GM23338 (cell line): Measurements from ENCODE around the gene PTH2. TPM values are rescaled to one million over a fixed set of nuclear protein-coding genes. Genes with fewer than 3 reads are reported as not detected.

Source experiments
- ATAC-seq: fragments of 200-7000 bp; cut with Tn5 transposase; 3 replicates; pipeline ENCODE4 v1.9.1; 2020
- DNase-seq: peaks from one replicate; pipeline ENCODE4 v3.0.0-alpha.2; 2015; ENCODE audit warnings: low spot score
- H2AFZ ChIP-seq: fragments of 200-600 bp; sonication (generic); 2 replicates; pipeline ENCODE4 v1.8.0; 2016; ENCODE audit warnings: antibody characterized with exemption, mild to moderate bottlenecking, moderate library complexity
- H3F3A ChIP-seq: fragments of 200-600 bp; sonication (generic); replicated peaks from 2 replicates; pipeline ENCODE4 v1.8.0; 2017; ENCODE audit warnings: antibody characterized with exemption, mixed run types, low read depth
- H3K27ac ChIP-seq: fragments of 200-600 bp; sonication (generic); 2 replicates; pipeline ENCODE4 v1.6.1; 2016; ENCODE audit warnings: low read depth
- H3K27me3 ChIP-seq: fragments of 200-600 bp; sonication (generic); 2 replicates; pipeline ENCODE4 v1.8.0; 2016; ENCODE audit warnings: mild to moderate bottlenecking, mixed run types, moderate library complexity; ENCODE audit not compliant: insufficient read depth
- H3K36me3 ChIP-seq: fragments of 200-600 bp; sonication (generic); 2 replicates; pipeline ENCODE4 v1.8.0; 2016; ENCODE audit warnings: mild to moderate bottlenecking; ENCODE audit not compliant: insufficient read depth
- H3K4me1 ChIP-seq: fragments of 200-600 bp; sonication (generic); 2 replicates; pipeline ENCODE4 v1.8.0; 2016; ENCODE audit warnings: mild to moderate bottlenecking, moderate library complexity; ENCODE audit not compliant: insufficient read depth
- H3K4me2 ChIP-seq: fragments of 200-600 bp; sonication (generic); 2 replicates; pipeline ENCODE4 v1.7.1; 2017; ENCODE audit warnings: mixed run types
- H3K4me3 ChIP-seq: fragments of 200-600 bp; sonication (generic); 2 replicates; pipeline ENCODE4 v1.6.1; 2016; ENCODE audit warnings: mixed run types
- H3K79me2 ChIP-seq: fragments of 200-600 bp; sonication (generic); replicated peaks from 2 replicates; pipeline ENCODE4 v1.8.0; 2017; ENCODE audit warnings: mild to moderate bottlenecking; ENCODE audit not compliant: insufficient read depth
- H3K9me2 ChIP-seq: fragments of 200-600 bp; sonication (generic); 2 replicates; pipeline ENCODE4 v1.8.0; 2017; ENCODE audit not compliant: insufficient read depth
- H4K20me1 ChIP-seq: fragments of 200-600 bp; sonication (generic); replicated peaks from 2 replicates; pipeline ENCODE4 v1.8.0; 2017; ENCODE audit warnings: mild to moderate bottlenecking; ENCODE audit not compliant: insufficient read depth
- H3K27ac Mint-ChIP-seq: 2 replicates; pipeline ENCODE4 v1.8.0; 2020; ENCODE audit warnings: inconsistent platforms, mild to moderate bottlenecking, moderate library complexity, mixed read lengths
- H3K27me3 Mint-ChIP-seq: 3 replicates; pipeline ENCODE4 v1.8.0; 2022; ENCODE audit warnings: low read depth, mild to moderate bottlenecking, moderate library complexity, mixed read lengths, inconsistent platforms; ENCODE audit not compliant: insufficient read depth, poor library complexity
- H3K36me3 Mint-ChIP-seq: 3 replicates; pipeline ENCODE4 v1.8.0; 2021; ENCODE audit warnings: low read depth, mild to moderate bottlenecking, inconsistent platforms, moderate library complexity, mixed read lengths
- H3K4me1 Mint-ChIP-seq: 3 replicates; pipeline ENCODE4 v1.8.0; 2020; ENCODE audit warnings: mild to moderate bottlenecking, inconsistent platforms, mixed read lengths
- H3K4me3 Mint-ChIP-seq: 3 replicates; pipeline ENCODE4 v1.8.0; 2021; ENCODE audit warnings: moderate library complexity, mild to moderate bottlenecking, inconsistent platforms, mixed read lengths
- H3K9me3 Mint-ChIP-seq: 3 replicates; pipeline ENCODE4 v1.8.0; 2020; ENCODE audit warnings: moderate library complexity, mild to moderate bottlenecking, inconsistent platforms, mixed read lengths
- EZH2 ChIP-seq: fragments of 200-600 bp; sonication (generic); IDR thresholded peaks from one replicate; pipeline ENCODE4 v1.8.0; 2017; ENCODE audit warnings: antibody characterized with exemption, mild to moderate bottlenecking, low read depth; ENCODE audit not compliant: unreplicated experiment
- EZH2phosphoT487 ChIP-seq: fragments of 200-600 bp; sonication (generic); IDR thresholded peaks from one replicate; pipeline ENCODE4 v1.8.1; 2018; ENCODE audit warnings: antibody characterized with exemption; ENCODE audit not compliant: unreplicated experiment
- JUNB ChIP-seq: IDR thresholded peaks from one replicate; pipeline ENCODE4 v1.6.1; 2016; ENCODE audit warnings: antibody characterized with exemption; ENCODE audit not compliant: unreplicated experiment
- NANOG ChIP-seq: IDR thresholded peaks from 2 replicates; pipeline ENCODE4 v1.6.1; 2016; ENCODE audit warnings: antibody characterized with exemption, borderline replicate concordance
- POLR2AphosphoS5 ChIP-seq: IDR thresholded peaks from 2 replicates; pipeline ENCODE4 v1.6.1; 2016; ENCODE audit warnings: antibody characterized with exemption, low read depth
- STAT1 ChIP-seq: IDR thresholded peaks from one replicate; pipeline ENCODE4 v1.6.1; 2016; ENCODE audit warnings: antibody characterized with exemption; ENCODE audit not compliant: unreplicated experiment
- ZNF331 ChIP-seq: fragments of 250-450 bp; sonication (Bioruptor Pico); IDR thresholded peaks from 2 replicates; pipeline ENCODE4 v1.5.0; 2020; ENCODE audit warnings: low read depth, mild to moderate bottlenecking, moderate library complexity
- polyA plus RNA-seq: library from polyadenylated mRNA; unstranded; fragments of >200 nt; fragmentation: Nextera tagmentation; extraction: Ambion mirVana; gene quantifications from 2 replicates; pipeline ENCODE4 v1.2.1, GENCODE V29; 2016
- total RNA-seq: library from RNA; depleted of rRNA; stranded (reverse); fragments of >200 nt; shearing (Covaris generic); gene quantifications from 2 replicates; pipeline ENCODE4 v1.2.3, GENCODE V29; 2014
- TF ChIP-seq, protein P1 (sequence below): IDR thresholded peaks from 2 replicates; pipeline ENCODE4 v1.6.1; 2016; ENCODE audit warnings: antibody characterized with exemption
- TF ChIP-seq, protein P2 (sequence below), 2 experiments: fragments of 200-600 bp in 1 of 2; sonication (generic) in 1 of 2; conservative IDR thresholded peaks; 2 replicates each; pipeline versions ENCODE4 v1.5.1 to v1.6.1; 2016 to 2017; ENCODE audit warnings: antibody characterized with exemption in 2 of 2, low read depth in 2 of 2, mild to moderate bottlenecking in 2 of 2, moderate library complexity in 1 of 2
- TF ChIP-seq, protein P3 (sequence below): IDR thresholded peaks from one replicate; pipeline ENCODE4 v1.6.1; 2018; ENCODE audit warnings: antibody characterized with exemption; ENCODE audit not compliant: unreplicated experiment

PTH2 gene
- total and polyA plus RNA-seq, 2 experiments from 2014 or later = 1.6 TPM; not detected in 1

DNA sequence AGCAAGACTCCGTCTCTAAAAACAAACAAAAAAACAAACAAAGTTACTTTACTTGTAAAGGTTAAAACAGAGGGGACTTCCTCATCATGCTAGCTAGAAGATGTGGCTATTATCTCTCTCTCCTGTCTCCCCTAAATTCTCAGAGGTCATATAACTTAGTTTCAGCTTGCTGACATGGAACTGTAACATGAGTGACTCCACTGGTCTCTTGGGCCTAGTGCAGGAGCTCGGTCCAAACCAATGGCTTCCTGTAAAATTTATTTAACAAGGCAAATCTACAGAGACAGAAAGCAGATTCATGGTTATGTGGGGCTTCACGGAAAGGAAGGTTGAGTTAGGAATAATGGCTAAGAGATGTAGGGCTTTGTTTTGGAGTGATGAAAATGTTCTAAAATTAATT, 44.7 kb downstream of the PTH2 start (continued):
- TF ChIP-seq, protein P1, sequence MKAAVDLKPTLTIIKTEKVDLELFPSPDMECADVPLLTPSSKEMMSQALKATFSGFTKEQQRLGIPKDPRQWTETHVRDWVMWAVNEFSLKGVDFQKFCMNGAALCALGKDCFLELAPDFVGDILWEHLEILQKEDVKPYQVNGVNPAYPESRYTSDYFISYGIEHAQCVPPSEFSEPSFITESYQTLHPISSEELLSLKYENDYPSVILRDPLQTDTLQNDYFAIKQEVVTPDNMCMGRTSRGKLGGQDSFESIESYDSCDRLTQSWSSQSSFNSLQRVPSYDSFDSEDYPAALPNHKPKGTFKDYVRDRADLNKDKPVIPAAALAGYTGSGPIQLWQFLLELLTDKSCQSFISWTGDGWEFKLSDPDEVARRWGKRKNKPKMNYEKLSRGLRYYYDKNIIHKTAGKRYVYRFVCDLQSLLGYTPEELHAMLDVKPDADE = no peak
- TF ChIP-seq POLR2AphosphoS5 = no peak
- TF ChIP-seq EZH2phosphoT487 = no peak

DNA sequence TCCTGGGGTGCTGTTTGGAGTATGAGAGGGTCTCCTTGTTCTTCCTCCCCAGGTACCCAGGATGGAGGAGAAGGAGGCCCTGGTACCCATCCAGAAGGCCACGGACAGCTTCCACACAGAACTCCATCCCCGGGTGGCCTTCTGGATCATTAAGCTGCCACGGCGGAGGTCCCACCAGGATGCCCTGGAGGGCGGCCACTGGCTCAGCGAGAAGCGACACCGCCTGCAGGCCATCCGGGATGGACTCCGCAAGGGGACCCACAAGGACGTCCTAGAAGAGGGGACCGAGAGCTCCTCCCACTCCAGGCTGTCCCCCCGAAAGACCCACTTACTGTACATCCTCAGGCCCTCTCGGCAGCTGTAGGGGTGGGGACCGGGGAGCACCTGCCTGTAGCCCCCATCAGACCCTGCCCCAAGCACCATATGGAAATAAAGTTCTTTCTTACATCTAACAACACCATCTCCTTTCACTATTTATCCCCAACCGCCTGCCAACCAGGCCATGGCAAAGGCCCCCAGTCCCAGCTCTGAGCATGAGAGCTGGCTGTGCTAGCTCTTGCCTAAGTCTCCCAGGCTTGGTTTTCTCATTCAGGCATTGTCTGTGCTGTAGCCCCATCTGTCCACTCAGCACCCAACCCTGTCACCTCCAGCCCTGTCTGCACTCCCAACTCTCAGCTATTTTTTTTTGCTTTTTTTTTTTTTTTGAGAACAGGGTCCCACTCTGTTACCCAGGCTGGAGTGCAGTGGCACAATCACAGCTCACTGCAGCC, 48.4 kb downstream of the PTH2 start:
- Histone ChIP-seq H3F3A (no peaks in the 10 kb centered on the region), H3K27ac (no peak overlapping the region), H3K36me3 (no peaks in the 10 kb centered on the region), H3K4me2 (no peak overlapping the region), H4K20me1 (no peaks in the 10 kb centered on the region), H3K27me3 (no peaks in the 10 kb centered on the region), H3K79me2 (no peaks in the 10 kb centered on the region), H3K4me1 (no peaks in the 10 kb centered on the region), H3K4me3 (no peak overlapping the region), H3K9me2 (no peaks in the 10 kb centered on the region), H2AFZ (no peak overlapping the region; the same call in 1 of the 2 replicates)
- H3K36me3 Mint-ChIP-seq = peaks cover 10% of the 10 kb centered on the region; the same call in 2 of the 3 replicates
- H3K27ac Mint-ChIP-seq = no peak overlapping the region
- DNase-seq (no peak), ATAC-seq (no peak)
- H3K27me3 Mint-ChIP-seq = peaks cover 5% of the 10 kb centered on the region
- H3K4me1 Mint-ChIP-seq = no peaks in the 10 kb centered on the region
- peaks cover 12% of the 10 kb centered on the region for H3K9me3 Mint-ChIP-seq
- no peak overlapping the region for H3K4me3 Mint-ChIP-seq
- no peak for TF ChIP-seq JUNB
- TF ChIP-seq NANOG = no peak
- TF ChIP-seq, protein P2, sequence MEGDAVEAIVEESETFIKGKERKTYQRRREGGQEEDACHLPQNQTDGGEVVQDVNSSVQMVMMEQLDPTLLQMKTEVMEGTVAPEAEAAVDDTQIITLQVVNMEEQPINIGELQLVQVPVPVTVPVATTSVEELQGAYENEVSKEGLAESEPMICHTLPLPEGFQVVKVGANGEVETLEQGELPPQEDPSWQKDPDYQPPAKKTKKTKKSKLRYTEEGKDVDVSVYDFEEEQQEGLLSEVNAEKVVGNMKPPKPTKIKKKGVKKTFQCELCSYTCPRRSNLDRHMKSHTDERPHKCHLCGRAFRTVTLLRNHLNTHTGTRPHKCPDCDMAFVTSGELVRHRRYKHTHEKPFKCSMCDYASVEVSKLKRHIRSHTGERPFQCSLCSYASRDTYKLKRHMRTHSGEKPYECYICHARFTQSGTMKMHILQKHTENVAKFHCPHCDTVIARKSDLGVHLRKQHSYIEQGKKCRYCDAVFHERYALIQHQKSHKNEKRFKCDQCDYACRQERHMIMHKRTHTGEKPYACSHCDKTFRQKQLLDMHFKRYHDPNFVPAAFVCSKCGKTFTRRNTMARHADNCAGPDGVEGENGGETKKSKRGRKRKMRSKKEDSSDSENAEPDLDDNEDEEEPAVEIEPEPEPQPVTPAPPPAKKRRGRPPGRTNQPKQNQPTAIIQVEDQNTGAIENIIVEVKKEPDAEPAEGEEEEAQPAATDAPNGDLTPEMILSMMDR (conservative IDR thresholded peaks at IDR 0.05; ENCODE audit: low read depth in 2 of 2) = no peak
- TF ChIP-seq STAT1 = no peak
- TF ChIP-seq EZH2 = no peak
- TF ChIP-seq, protein P3, sequence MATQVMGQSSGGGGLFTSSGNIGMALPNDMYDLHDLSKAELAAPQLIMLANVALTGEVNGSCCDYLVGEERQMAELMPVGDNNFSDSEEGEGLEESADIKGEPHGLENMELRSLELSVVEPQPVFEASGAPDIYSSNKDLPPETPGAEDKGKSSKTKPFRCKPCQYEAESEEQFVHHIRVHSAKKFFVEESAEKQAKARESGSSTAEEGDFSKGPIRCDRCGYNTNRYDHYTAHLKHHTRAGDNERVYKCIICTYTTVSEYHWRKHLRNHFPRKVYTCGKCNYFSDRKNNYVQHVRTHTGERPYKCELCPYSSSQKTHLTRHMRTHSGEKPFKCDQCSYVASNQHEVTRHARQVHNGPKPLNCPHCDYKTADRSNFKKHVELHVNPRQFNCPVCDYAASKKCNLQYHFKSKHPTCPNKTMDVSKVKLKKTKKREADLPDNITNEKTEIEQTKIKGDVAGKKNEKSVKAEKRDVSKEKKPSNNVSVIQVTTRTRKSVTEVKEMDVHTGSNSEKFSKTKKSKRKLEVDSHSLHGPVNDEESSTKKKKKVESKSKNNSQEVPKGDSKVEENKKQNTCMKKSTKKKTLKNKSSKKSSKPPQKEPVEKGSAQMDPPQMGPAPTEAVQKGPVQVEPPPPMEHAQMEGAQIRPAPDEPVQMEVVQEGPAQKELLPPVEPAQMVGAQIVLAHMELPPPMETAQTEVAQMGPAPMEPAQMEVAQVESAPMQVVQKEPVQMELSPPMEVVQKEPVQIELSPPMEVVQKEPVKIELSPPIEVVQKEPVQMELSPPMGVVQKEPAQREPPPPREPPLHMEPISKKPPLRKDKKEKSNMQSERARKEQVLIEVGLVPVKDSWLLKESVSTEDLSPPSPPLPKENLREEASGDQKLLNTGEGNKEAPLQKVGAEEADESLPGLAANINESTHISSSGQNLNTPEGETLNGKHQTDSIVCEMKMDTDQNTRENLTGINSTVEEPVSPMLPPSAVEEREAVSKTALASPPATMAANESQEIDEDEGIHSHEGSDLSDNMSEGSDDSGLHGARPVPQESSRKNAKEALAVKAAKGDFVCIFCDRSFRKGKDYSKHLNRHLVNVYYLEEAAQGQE = no peak
- TF ChIP-seq, protein P1 = no peak
- no peak for TF ChIP-seq POLR2AphosphoS5
- no peak for TF ChIP-seq ZNF331 (CRISPR knock-in tag)
- no peak for TF ChIP-seq EZH2phosphoT487
